Urinary bladder (tissue), 4 donors: ENCODE measurements around the gene NBEA. TPM values are rescaled to one million over a fixed set of nuclear protein-coding genes. Genes with fewer than 3 reads are reported as not detected.
A peak's percentile ranks its signal among the peaks of the same experiment; 100 is the strongest.
"Not testable (repeated sequence)": the region's sequence is repeated elsewhere in the genome, so short reads cannot be mapped to it uniquely, and the experiment has no call there.

Source experiments
- DNase-seq: peaks from one replicate; pipeline ENCODE4 v3.0.0-alpha.2; 2015; ENCODE audit errors: extremely low spot score
- H3K27ac ChIP-seq: one replicate; pipeline ENCODE4 v1.5.1; 2013; ENCODE audit warnings: low read depth, mild to moderate bottlenecking, moderate library complexity
- H3K36me3 ChIP-seq: one replicate; pipeline ENCODE4 v1.6.1; 2013; ENCODE audit warnings: mild to moderate bottlenecking, moderate library complexity; ENCODE audit not compliant: insufficient read depth
- H3K4me1 ChIP-seq: one replicate; pipeline ENCODE4 v1.6.1; 2013; ENCODE audit warnings: mild to moderate bottlenecking, moderate library complexity; ENCODE audit not compliant: insufficient read depth
- H3K4me3 ChIP-seq: one replicate; pipeline ENCODE4 v1.5.1; 2013; ENCODE audit warnings: low read depth, low read length
- WGBS: extraction: QIAGEN DNeasy Blood & Tissue Kit; methylation state at CpG from one replicate; pipeline ENCODE4 v1.1.7; 2013; 5-methylcytosine and 5-hydroxymethylcytosine counted together
- polyA plus RNA-seq: library from polyadenylated mRNA; stranded (reverse); fragments of 200-250 nt; gene quantifications from one replicate; pipeline ENCODE4 v1.2.3, GENCODE V29; 2013
- total RNA-seq: library from RNA; depleted of rRNA; stranded (reverse); fragments of >200 nt; gene quantifications from one replicate; pipeline ENCODE4 v1.2.3, GENCODE V29; 2014
- donor health status: healthy with polysubstance abuse.
- donor health status: healthy.

NBEA gene
- total and polyA plus RNA-seq, 2 donors: 16.9 to 84.3 TPM

DNA sequence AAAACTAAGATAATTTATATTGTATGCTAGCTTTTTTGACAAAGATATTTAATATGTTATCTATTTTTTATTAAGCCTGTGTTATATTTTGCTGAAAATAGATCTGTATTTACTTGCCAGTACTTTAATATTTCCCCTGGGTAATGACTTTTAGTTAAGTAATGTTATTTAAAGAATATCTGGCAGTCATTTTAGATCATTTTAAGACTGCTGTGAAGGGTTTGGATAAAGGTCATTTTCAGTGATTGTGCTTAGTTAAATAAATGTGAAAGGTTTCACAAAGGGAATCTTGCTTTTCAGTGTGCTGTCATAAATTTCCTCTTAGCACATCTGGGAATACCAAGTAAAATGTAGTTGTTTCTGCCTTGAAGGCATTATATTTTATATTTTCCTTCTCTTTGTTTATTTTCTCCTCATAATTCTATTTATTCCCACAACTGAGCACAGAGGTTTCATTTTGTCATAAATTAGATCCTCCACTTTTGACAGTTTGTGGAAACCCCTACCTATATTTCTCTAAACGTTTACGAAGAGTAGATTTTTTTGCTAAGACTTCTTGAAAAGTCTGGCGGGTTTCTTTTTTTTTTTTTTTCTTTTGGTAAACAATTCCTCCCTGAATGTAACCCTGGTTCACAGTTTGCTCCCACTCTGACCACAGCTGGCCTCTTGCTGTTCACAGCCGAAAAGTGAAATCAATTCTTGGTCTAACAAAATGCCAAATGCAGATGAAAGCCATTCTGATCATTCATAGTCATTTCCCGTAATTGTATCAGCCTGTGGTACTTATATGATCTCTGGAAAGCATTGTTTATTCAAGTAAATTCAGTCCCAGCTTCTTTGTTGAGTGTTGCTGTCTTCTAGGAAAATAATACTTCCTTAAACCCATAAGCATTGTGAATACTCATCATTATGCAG, 446.6 kb downstream of the NBEA start:
- 35% methylated on average over 5 of the region's 5 CpGs for WGBS
- Histone ChIP-seq H3K4me1 (no peaks in the 10 kb centered on the region), H3K36me3 (no peaks in the 10 kb centered on the region), H3K4me3 (no peak overlapping the region), H3K27ac (no peak overlapping the region)
- DNase-seq: no peak

DNA sequence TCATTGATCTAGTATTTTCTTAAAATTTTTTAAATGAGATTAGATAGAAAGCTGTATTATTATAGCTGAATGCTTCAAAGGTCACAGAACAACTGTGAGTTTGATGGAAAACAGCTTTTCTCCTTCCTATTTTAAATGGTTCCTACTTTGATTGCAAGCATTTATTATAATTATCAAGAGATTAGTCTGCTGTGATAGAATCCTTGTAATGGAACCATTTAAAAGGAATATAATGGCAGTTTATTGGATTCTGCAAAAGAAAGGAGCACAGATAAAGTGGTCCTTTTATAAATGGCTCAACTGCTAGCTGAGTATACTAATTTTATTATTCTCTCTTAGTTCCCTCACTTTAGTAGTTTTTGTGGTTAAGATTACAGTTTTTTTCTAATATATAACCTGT, 447.5 kb downstream of the NBEA start:
- H3K4me1 ChIP-seq: no peaks in the 10 kb centered on the region
- H3K4me3 ChIP-seq: no peak overlapping the region
- no peak for DNase-seq
- no peak overlapping the region for H3K27ac ChIP-seq
- no peaks in the 10 kb centered on the region for H3K36me3 ChIP-seq

DNA sequence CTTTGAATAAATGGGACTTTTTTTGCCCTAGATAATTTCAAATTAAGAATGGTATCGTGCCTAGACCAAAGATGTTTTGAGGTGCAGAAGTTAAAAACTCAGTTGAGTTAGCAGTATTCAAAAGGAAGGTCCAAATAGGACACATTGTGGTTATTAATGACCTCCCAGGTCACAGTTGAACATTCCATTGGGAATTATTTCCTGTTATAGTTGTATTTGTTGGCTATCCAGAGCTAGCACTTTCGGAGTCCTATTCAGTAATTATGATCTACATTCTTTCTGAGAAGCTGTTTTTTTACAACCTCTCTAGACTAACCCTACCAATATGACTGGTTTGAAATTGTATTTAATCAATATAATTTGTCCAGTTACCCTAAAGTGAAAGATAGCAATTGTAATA, 450.7 kb downstream of the NBEA start:
- 90% methylated on average over 2 of the region's 2 CpGs for WGBS
- DNase-seq: no peak
- Histone ChIP-seq H3K4me3 (no peak overlapping the region), H3K27ac (no peak overlapping the region), H3K4me1 (no peaks in the 10 kb centered on the region), H3K36me3 (no peaks in the 10 kb centered on the region)

DNA sequence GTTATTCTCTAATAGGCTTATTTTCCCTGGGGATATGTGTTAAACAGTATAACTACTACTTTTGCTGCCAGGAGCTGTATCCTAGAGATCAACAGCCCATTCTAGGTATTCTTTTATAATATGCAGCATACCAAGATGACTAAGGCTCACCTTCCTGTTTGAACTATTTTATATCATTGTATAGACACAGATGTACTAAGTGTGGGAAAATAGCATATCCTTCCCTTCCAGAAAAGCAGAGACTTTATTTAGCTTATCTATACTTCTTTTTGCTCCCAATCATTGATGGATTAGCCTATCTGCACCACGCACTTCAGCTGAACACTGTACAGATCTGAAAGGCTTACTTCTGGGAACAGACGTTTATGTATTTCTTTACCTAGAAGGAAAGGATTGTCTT, 451.8 kb downstream of the NBEA start:
- Histone ChIP-seq H3K4me3 (no peak overlapping the region), H3K36me3 (no peaks in the 10 kb centered on the region), H3K4me1 (no peaks in the 10 kb centered on the region), H3K27ac (no peak overlapping the region)
- 57% methylated on average over 2 of the region's 2 CpGs for WGBS
- DNase-seq: no peak

DNA sequence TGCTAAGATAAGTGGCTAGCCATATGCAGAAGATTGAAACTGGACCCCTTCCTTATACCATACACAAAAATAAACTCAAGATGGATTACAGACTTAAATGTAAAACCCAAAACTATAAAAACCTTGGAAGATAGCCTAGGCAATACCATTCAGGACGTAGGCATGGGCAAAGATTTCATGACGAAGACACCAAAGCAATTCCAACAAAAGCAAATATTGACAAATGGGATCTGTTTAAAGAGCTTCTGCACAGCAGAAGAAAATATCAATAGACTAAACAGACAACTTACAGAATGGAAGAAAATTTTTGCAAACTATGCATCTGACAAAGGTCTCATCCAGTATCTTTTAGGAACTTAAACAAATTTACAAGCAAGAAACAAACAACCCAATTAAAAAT, 466.2 kb downstream of the NBEA start:
- WGBS: 90% methylated on average over 2 of the region's 2 CpGs
- H3K27ac ChIP-seq, DNase-seq, H3K4me3 ChIP-seq, H3K4me1 ChIP-seq, H3K36me3 ChIP-seq: not testable (repeated sequence)

DNA sequence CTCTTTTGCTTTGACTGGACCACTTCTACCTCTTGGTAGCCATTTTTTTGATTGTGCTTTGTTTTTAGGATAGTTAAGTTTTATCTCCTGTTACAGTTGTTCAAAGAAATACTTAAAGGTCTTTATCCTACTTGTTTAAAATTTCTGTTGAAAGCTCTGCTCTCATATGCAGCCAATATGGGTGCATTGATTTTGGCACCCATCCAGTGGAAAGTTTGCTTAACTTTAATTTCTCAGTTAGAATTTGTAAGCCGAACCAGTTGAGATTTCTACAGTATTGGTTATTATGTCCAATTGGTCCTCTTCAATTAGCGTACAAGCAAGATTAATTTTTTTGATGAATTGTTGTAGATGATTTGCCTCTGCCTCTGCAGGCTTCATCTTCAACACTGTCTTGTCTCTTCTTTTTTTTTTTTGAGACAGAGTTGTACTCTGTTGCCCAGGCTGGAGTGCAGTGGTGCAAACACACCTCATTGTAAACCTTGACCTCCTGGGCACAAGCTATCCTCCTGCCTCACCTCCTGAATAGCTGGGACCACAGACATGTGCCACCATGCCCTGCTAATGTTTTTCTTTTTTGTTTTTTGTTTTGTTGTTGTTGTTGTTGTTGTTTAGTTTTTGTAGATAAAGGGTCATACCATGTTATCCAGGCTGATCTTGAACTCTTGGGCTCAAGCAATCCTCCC, 469.1 kb downstream of the NBEA start:
- Histone ChIP-seq H3K36me3 (no peaks in the 10 kb centered on the region), H3K4me1 (no peaks in the 10 kb centered on the region), H3K27ac (no peak overlapping the region), H3K4me3 (no peak overlapping the region)
- WGBS: 98% methylated on average over 2 of the region's 2 CpGs
- DNase-seq: no peak

DNA sequence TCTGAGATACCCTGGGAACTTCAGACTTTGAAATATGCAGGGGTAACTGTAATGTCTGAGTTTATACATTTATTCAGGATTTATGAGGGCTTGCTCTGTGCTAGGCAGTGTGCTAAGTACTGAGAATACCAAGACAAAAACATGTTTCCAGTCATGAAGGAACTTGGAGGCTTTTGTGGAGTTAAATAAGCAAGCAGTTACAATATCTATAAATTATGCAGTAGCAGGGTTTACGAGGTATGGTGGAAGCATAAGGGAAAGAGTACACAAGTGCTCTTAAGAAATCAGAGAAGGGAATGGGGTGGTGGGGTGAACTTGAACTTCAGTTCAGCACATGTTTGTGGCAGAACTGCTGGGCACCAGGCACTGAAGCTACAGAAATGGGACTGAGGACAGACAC, 506.4 kb downstream of the NBEA start:
- no peak overlapping the region for H3K4me3 ChIP-seq
- H3K36me3 ChIP-seq: no peaks in the 10 kb centered on the region
- no peak for DNase-seq
- H3K27ac ChIP-seq: no peak overlapping the region
- 54% methylated on average over 1 of the region's 1 CpG for WGBS
- no peaks in the 10 kb centered on the region for H3K4me1 ChIP-seq

DNA sequence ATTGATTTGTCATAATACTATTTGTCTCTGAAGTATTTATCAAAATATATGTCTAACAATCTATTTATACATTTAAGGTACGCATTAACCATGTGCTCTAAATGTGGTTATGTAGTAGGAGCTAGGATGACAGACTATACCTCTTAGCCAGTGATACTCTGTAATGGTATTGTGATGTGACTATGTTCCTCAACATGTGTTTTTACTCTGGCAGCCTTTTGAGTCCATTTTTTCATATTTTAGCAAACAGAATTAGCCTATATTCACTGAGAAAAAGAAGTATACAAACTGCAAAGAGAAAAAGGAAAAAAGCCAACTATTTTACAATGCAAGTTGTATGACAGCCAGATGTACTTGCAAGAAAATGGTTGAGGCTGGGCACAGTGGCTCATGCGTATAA, 507.8 kb downstream of the NBEA start:
- Histone ChIP-seq H3K4me1 (no peaks in the 10 kb centered on the region), H3K4me3 (no peak overlapping the region), H3K27ac (no peak overlapping the region), H3K36me3 (no peaks in the 10 kb centered on the region)
- 75% methylated on average over 2 of the region's 2 CpGs for WGBS
- no peak for DNase-seq

DNA sequence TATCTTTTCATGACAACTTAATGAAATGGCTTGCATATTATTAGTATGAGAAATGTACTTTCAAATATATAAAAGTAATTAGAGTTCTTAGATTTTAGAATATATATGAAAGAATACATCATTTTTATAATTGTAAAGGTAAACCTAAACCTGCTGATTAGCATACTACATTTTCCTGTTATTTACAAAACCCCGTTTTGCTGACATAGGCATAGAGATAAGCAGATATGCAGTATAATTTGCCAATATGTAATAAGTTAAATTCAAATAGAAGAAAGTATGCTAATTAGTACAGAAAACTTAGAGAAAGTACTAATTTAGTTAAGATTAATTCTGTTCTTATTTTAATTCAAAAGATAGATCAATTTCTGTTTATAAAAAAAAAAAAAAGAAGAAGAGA, 513.0 kb downstream of the NBEA start:
- no peak for DNase-seq
- 79% methylated on average over 1 of the region's 1 CpG for WGBS

DNA sequence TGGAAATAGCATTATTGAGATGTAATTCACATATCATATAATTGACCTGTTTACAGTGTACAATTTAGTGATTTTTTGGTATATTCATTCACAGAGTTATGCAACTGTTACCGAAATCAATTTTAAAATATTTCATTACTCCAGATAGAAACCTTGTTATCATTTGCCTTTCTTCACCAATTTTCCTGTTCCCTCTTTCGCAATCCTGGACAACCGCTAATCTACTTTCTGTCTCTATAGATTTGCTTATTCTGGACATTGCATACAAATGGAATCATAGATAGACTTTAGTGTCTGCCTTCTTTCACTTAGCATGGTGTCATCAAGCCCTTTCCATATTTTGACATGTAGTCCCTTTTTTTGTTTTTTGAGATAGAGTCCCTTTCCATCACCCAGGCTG, 515.2 kb downstream of the NBEA start:
- Histone ChIP-seq H3K4me3 (no peak overlapping the region), H3K27ac (no peak overlapping the region), H3K36me3 (no peaks in the 10 kb centered on the region), H3K4me1 (no peaks in the 10 kb centered on the region)
- no peak for DNase-seq
- 98% methylated on average over 3 of the region's 3 CpGs for WGBS

More for the DNA sequence above, 513.0 kb downstream of the NBEA start:
- Histone ChIP-seq H3K27ac (no peak overlapping the region), H3K4me1 (no peaks in the 10 kb centered on the region), H3K36me3 (no peaks in the 10 kb centered on the region), H3K4me3 (no peak overlapping the region)

DNA sequence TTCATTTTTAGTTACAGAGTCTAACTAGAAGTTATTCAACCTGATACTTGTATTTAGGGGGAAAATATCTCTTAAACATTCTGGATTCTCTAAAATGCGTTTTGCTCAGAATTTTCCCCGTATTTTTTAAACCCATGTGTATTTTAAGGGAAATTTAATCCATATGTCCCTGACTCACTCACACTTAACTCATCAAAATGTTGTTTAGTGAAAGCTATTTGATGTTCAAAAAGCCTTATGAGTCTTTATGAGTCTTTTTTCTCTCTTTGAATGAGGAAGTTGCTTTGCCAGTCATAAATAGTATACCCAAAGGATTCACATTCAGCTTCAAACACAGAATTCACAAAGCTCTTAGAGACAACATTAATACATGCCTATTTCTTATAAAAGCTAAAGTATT, 518.0 kb downstream of the NBEA start:
- 93% methylated on average over 2 of the region's 2 CpGs for WGBS
- H3K36me3 ChIP-seq: no peaks in the 10 kb centered on the region
- H3K4me3 ChIP-seq: no peak overlapping the region
- no peak for DNase-seq
- H3K4me1 ChIP-seq: no peaks in the 10 kb centered on the region
- H3K27ac ChIP-seq: no peak overlapping the region

DNA sequence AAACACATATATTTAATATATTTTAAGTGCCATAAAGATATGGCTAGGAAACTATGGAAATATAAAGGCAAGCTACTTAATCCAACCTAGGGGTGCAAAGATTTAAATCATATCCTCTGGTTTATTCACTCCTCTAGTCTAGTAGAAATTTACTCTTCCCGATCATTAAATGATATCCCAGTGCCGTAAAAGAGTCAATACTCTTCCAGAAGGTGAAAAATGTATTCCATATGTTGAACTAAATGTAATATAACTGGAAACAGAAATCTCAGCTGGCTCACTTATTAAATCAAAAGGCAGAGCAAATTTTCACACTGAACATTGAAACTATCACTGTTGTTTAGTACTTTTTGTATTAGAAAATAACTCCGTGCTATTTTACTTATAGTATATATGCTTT, 523.3 kb downstream of the NBEA start:
- H3K27ac ChIP-seq: no peak overlapping the region
- no peak overlapping the region for H3K4me3 ChIP-seq
- 91% methylated on average over 3 of the region's 3 CpGs for WGBS
- no peak for DNase-seq
- H3K4me1 ChIP-seq: no peaks in the 10 kb centered on the region
- no peaks in the 10 kb centered on the region for H3K36me3 ChIP-seq

DNA sequence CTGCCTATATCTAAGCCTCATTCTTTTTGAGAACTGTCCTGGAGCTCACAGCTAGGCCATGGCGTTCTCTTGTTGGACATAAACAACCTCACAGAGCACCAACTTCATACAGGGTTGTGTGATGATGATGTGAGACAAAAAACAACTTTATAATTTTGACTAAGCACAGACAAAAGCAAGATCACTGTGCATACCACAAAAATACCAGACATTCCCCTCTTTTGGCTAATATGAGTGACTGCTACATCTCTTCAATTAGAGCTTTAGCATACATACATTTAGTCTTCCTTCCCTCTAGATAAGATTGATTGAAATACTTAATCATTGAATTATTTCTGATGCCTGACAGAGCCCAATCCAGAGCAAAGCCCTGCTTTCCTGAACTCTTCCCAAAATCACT, 526.1 kb downstream of the NBEA start:
- Histone ChIP-seq H3K36me3 (no peaks in the 10 kb centered on the region), H3K4me3 (no peak overlapping the region), H3K27ac (no peak overlapping the region), H3K4me1 (no peaks in the 10 kb centered on the region)
- DNase-seq: no peak
- WGBS: 86% methylated on average over 1 of the region's 1 CpG

DNA sequence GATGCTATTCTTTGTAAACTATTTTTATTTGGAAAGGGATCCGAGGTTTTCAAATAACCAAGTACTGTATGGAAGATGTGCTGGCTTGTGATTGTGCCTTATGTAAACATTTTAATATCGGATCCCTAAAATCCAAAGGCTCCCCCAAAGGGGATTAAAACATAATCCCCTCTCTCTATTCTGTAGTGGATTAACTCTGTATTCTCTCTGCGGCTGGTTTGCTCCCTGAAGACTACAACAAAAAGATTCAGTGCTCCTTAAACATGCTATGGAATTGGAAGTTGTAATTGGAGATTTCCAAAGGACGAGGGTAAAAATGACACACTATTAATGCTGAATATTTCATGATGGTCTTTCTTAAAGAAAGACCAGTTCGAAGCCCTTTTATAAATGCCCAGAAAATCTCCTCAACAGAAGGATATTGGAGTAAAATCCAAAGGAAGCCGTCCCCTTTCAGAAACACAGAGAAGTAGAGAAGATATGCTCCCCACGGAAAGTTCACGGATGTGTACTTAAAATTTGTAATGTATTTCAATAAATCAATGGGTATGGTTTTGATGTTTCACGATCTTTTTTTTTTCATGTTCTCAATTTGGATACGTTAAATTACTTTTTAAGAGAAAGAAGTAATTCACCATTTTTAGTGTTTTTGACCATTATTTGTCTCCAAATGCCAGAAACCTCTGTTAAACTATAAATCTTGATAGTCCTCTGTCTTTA, 527.9 kb downstream of the NBEA start:
- DNase-seq: no peak
- H3K36me3 ChIP-seq: no peaks in the 10 kb centered on the region
- H3K27ac ChIP-seq: peak overlapping the region; percentile 76
- peak overlapping the region; percentile 46 for H3K4me3 ChIP-seq
- WGBS: 56% methylated on average over 10 of the region's 10 CpGs
- no peaks in the 10 kb centered on the region for H3K4me1 ChIP-seq
